HepG2 (cell line): ENCODE measurements around the gene CAD. TPM values are rescaled to one million over a fixed set of nuclear protein-coding genes. Genes with fewer than 3 reads are reported as not detected.
A peak's percentile ranks its signal among the peaks of the same experiment; 100 is the strongest.

Source experiments
- ARID3A ChIP-seq: IDR thresholded peaks from 2 replicates; pipeline ENCODE4 v1.6.1; 2012; ENCODE audit warnings: low read depth, low read length, improper control_type of control experiment
- ATAD3A ChIP-seq: sonication (generic); formaldehyde crosslinking; IDR thresholded peaks from 2 replicates; pipeline ENCODE4 v1.4.0; 2020; ENCODE audit warnings: missing genetic modification reagents
- ATF2 ChIP-seq: sonication (generic); formaldehyde crosslinking; IDR thresholded peaks from 2 replicates; pipeline ENCODE4 v1.4.0; 2020; ENCODE audit warnings: missing genetic modification reagents
- BCL6 ChIP-seq: IDR thresholded peaks from 2 replicates; pipeline ENCODE4 v1.6.1; 2016; ENCODE audit warnings: missing genetic modification reagents, missing compliant biosample characterization
- CBFB ChIP-seq: sonication (generic); formaldehyde crosslinking; IDR thresholded peaks from 2 replicates; pipeline ENCODE4 v1.4.0; 2020; ENCODE audit warnings: missing genetic modification reagents
- CEBPZ ChIP-seq: IDR thresholded peaks from 2 replicates; pipeline ENCODE4 v1.6.1; 2012; ENCODE audit warnings: low read length, improper control_type of control experiment
- GABPA ChIP-seq, 2 experiments: IDR thresholded peaks; 2 replicates each; pipeline ENCODE4 v1.6.1; 2011 to 2016; ENCODE audit warnings: low read depth in 2 of 2, low read length in 1 of 2, missing biosample characterization in 1 of 2, missing genetic modification characterization in 1 of 2
- GMEB1 ChIP-seq: sonication (generic); formaldehyde crosslinking; IDR thresholded peaks from 2 replicates; pipeline ENCODE4 v1.5.1; 2020; ENCODE audit warnings: missing genetic modification reagents, mild to moderate bottlenecking, borderline replicate concordance
- HCFC1 ChIP-seq: fragments of 150-350 bp; IDR thresholded peaks from 2 replicates; pipeline ENCODE4 v1.6.1; 2014; ENCODE audit warnings: low read depth, low read length
- JARID2 ChIP-seq: sonication (generic); formaldehyde crosslinking; IDR thresholded peaks from 2 replicates; pipeline ENCODE4 v1.8.1; 2023; ENCODE audit warnings: missing genetic modification reagents, inconsistent platforms; ENCODE audit not compliant: insufficient replicate concordance
- KLF9 ChIP-seq: IDR thresholded peaks from 2 replicates; pipeline ENCODE4 v1.6.1; 2016; ENCODE audit warnings: low read depth
- NFATC3 ChIP-seq: sonication (generic); formaldehyde crosslinking; IDR thresholded peaks from 2 replicates; pipeline ENCODE4 v1.5.1; 2020; ENCODE audit warnings: mild to moderate bottlenecking, missing genetic modification reagents
- NFRKB ChIP-seq: fragments of 450-650 bp; IDR thresholded peaks from 2 replicates; pipeline ENCODE4 v1.6.1; 2017
- SMYD3 ChIP-seq: sonication (generic); formaldehyde crosslinking; IDR thresholded peaks from 2 replicates; pipeline ENCODE4 v1.8.1; 2023; ENCODE audit warnings: mild to moderate bottlenecking, missing genetic modification reagents
- ZBTB21 ChIP-seq: sonication (generic); formaldehyde crosslinking; IDR thresholded peaks from 2 replicates; pipeline ENCODE4 v1.4.0; 2020; ENCODE audit warnings: missing genetic modification reagents
- ZNF225 ChIP-seq: sonication (generic); formaldehyde crosslinking; IDR thresholded peaks from 2 replicates; pipeline ENCODE4 v1.4.0; 2020; ENCODE audit warnings: mild to moderate bottlenecking, missing genetic modification reagents
- ZNF274 ChIP-seq: sonication (generic); formaldehyde crosslinking; IDR thresholded peaks from 2 replicates; pipeline ENCODE4 v1.5.1; 2020; ENCODE audit warnings: mild to moderate bottlenecking, missing genetic modification reagents
- ZNF44 ChIP-seq: sonication (generic); formaldehyde crosslinking; IDR thresholded peaks from 2 replicates; pipeline ENCODE4 v1.5.1; 2020; ENCODE audit warnings: mild to moderate bottlenecking, missing genetic modification reagents
- ZNF513 ChIP-seq: sonication (generic); formaldehyde crosslinking; conservative IDR thresholded peaks from 2 replicates; pipeline ENCODE4 v1.5.0; 2020; ENCODE audit warnings: missing genetic modification reagents
- ZNF552 ChIP-seq: sonication (generic); formaldehyde crosslinking; IDR thresholded peaks from 2 replicates; pipeline ENCODE4 v1.9.0; 2022; ENCODE audit warnings: missing genetic modification reagents, mild to moderate bottlenecking, borderline replicate concordance
- ZNF557 ChIP-seq: sonication (generic); formaldehyde crosslinking; IDR thresholded peaks from 2 replicates; pipeline ENCODE4 v1.4.0; 2020; ENCODE audit warnings: missing genetic modification reagents
- polyA plus RNA-seq, 8 experiments: library from polyadenylated mRNA; depleted of rRNA in 3 of 8; stranded (reverse) in 7 of 8; unstranded in 1 of 8; fragments of >200 nt; fragmentation: Illumina TruSeq in 4 of 8; extraction: Trizol in 4 of 8; gene quantifications; 2 replicates each; pipeline versions ENCODE4 v1.2.1 to v1.2.3, GENCODE V29; 2011 to 2016; ENCODE audit warnings: low read depth in 4 of 8, missing spikeins in 1 of 8, mixed read lengths in 1 of 8; ENCODE audit not compliant: insufficient read depth in 1 of 8
- total RNA-seq, 5 experiments: library from RNA; depleted of rRNA; stranded (reverse); fragments of >200 nt; fragmentation: Illumina TruSeq; extraction: Trizol; gene quantifications; 2 replicates each; pipeline ENCODE4 v1.2.3, GENCODE V29; 2016; ENCODE audit warnings: low read depth in 1 of 5

CAD gene
- total and polyA plus RNA-seq, 2 of the 13 experiments (the other 11 are each of a cell fraction or from before 2014, with no cell fraction given), result 21.7 to 37.0 TPM

GRCh38 chr2:27264753-27265535, 47.8 kb downstream of the CAD start (continued):
- TF ChIP-seq ATF2 (CRISPR knock-in tag) (peak; percentile 78), KLF9 (CRISPR knock-in tag) (no peak), ZNF513 (no peak), ZBTB21 (CRISPR knock-in tag) (no peak), NFRKB (no peak), NFATC3 (CRISPR knock-in tag) (peak; percentile 90; the same call in 1 of the 2 replicates), ZNF274 (peak; percentile 93), CEBPZ (no peak), HCFC1 (no peak), JARID2 (no peak), GMEB1 (peak; percentile 54; the same call in 1 of the 2 replicates), ZNF557 (no peak), ZNF225 (CRISPR knock-in tag) (no peak), ATAD3A (CRISPR knock-in tag) (no peak), SMYD3 (CRISPR knock-in tag) (no peak), ARID3A (no peak), CBFB (peak; percentile 62; the same call in 1 of the 2 replicates), ZNF44 (CRISPR knock-in tag) (no peak), GABPA (IDR thresholded peaks at IDR 0.05; ENCODE audit: low read depth, low read length) (no peak), GABPA (CRISPR knock-in tag; IDR thresholded peaks at IDR 0.05; ENCODE audit: low read depth) (no peak), BCL6 (CRISPR knock-in tag) (peak; percentile 57), ZNF552 (peak; percentile 57; the same call in 1 of the 2 replicates)
